Frontal cortex (tissue), 4 donors: ENCODE data around the gene CYSTM1. TPM values are rescaled to one million over a fixed set of nuclear protein-coding genes. Genes with fewer than 3 reads are reported as not detected.

ENCODE experiments used
- DNase-seq, 2 donors: peaks; one replicate each; pipeline ENCODE4 v3.0.0; 2012; ENCODE audit warnings: low spot score in 2 of 2
- FAIRE-seq: peaks from 2 replicates; lab custom pipeline; 2012; peaks lifted over from hg19 to GRCh38; lab: Jason Lieb, UNC
- total RNA-seq: library from RNA; depleted of rRNA; stranded (reverse); fragments of >200 nt; gene quantifications from one replicate; pipeline ENCODE4 v1.2.3, GENCODE V29; 2014
- donor health status: control.
- donor health status: control.
- donor health status: control.

Gene CYSTM1
- total RNA-seq, result 4.1 TPM

DNA sequence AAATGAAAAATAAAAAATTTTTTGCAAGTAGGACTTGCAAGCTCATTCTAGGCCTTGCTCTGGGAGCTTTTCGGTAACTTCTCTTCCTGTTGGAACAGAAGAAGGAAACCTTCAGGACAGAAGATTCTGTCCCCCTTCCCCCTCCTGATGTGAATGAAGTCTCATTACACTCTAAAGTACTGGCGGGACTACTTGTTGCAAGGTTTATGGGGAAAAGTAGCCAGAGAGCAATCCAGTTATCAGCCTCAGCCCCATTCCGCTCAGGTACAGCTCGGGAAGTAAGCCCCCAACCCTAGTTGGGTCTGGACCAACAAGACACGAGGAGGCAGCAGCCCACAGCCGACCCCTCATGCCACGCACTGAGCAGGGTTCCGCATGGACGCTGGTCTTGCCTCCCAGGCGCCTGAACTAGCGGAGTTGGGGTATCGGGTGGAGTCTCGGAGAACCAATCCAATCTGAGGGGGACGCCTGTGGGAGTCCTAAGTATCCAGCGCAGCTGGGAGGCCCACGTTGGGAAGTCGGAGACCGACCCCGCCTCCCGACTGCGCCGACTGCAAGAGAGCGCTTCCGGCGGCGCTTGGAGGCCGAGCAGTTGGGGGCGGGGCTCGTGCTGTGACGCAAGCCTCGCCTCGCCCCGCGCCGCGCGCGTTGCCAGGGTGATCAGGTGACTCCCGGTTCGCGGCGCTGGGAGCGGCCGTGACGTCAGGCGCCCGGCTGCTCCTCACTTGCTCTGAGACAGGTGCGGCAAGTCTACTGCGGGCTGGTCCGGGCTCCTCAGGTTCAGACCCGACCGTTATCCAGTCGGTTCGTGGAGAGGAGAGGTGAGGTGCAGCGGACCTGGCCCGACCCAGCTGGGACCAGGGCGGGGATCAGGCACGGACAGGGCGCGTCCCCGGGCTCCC is at the start of gene CYSTM1:
Gene CYSTM1, plus strand, starts transcription at position 724 of the 902 bp plus-strand sequence. CDS start 19,278 bp downstream, outside the sequence.
- FAIRE-seq (no peak), DNase-seq (peak; percentile 91 to 96)

DNA sequence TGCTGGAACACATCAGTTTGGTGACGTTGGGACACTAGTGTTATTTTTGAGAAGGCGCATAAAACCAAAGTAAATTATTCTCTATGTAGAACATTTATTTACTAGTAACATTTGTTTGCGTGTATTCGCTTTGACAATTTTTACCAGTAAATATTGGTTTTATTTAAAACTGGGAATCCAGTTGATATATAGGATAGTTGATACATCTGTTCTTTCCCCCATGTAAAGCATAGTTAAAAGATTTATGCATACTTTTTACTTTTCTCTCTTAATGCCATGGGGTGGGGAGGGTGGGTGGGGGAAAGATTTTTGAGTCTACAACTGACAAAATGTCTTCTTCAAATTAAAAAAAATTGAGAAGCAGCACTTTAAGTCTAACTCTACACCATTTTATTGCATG is 49.4 kb upstream of the CYSTM1 start, which contains the start of gene IGIP:
Gene IGIP, plus strand, starts transcription at position 301 of the 400 bp plus-strand sequence. CDS start 2,540 bp downstream, outside the sequence.
- FAIRE-seq (no peak), DNase-seq (no peak)

GRCh38 chr5:140126315-140127012 is 48.5 kb upstream of the CYSTM1 start:
- FAIRE-seq, result no peak

DNA sequence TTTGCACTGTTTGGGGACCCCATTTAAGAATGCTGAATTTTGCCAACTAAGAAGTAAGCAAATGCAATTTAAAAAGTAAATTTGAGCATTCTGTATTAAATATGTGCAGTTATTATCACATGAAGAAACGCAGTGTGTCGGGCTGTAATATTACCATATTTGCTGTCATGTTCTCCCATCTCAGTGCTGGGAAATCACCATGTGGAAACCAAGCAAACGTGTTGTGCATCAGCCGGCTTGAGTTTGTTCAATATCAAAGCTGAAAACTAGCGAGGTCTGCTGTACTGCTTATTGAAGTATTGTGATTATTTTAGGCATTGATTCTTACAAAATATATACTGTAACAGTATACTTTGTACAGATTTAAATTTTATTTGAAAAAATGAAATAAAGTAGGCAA is 46.6 kb upstream of the CYSTM1 start:
- DNase-seq (no peak), FAIRE-seq (no peak)

More at GRCh38 chr5:140126315-140127012, 48.5 kb upstream of the CYSTM1 start:
- DNase-seq, result no peak

GRCh38 chr5:140130949-140131733 is 43.8 kb upstream of the CYSTM1 start:
- DNase-seq, result no peak
- no peak for FAIRE-seq

GRCh38 chr5:140131967-140132409 is 43.0 kb upstream of the CYSTM1 start:
- no peak for FAIRE-seq

GRCh38 chr5:140133514-140134167 is 41.3 kb upstream of the CYSTM1 start:
- FAIRE-seq, result no peak
- DNase-seq, result no peak

More at GRCh38 chr5:140131967-140132409, 43.0 kb upstream of the CYSTM1 start:
- no peak for DNase-seq

- FAIRE-seq (no peak), DNase-seq (no peak)
Measured at GRCh38 chr5:140134277-140134935, 40.6 kb upstream of the CYSTM1 start.

DNA sequence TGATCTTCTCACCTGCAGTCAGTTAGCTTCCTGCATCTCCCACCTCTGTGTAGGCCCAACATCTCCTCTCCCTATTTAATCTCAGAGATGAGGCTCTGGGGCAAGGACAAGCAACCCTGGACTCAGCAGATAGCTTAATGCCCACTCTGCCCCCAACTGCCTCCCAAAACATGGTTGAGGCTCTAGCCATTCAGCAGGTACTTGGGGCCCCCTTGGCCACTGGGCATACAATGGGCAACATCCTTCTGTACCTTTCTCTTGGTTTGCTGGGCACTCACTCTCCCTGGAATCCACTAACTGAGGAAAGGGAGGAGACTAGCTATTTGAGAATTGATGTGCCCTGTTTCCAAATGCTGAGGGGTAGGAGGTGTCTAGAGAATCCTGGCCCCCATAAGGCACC is 39.9 kb upstream of the CYSTM1 start:
- FAIRE-seq (no peak), DNase-seq (no peak)

GRCh38 chr5:140136624-140137023 is 38.4 kb upstream of the CYSTM1 start:
- DNase-seq, result no peak
- no peak for FAIRE-seq

DNA sequence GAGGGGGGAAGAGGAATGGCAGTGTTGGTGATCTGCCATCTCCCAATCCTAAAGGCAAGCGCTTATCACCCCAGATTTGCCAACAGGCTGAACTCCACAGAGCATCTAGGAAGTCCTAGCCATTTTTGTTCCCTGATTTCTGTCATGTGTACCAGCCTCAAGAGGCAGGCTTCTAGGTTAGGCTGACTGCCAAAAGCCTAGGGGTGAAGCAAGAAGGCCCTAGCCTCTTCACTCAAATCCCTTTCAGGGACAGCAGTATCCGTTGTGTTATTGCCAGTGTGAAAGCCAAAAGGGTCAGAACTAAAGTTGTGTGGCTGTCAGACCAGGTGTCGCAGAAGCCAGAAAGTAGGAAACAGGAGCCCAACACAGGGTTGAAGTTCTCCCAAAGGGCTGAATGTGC is 34.6 kb upstream of the CYSTM1 start:
- DNase-seq, result no peak
- no peak for FAIRE-seq

GRCh38 chr5:140141241-140141640 is 33.7 kb upstream of the CYSTM1 start:
- FAIRE-seq (no peak), DNase-seq (no peak)

DNA sequence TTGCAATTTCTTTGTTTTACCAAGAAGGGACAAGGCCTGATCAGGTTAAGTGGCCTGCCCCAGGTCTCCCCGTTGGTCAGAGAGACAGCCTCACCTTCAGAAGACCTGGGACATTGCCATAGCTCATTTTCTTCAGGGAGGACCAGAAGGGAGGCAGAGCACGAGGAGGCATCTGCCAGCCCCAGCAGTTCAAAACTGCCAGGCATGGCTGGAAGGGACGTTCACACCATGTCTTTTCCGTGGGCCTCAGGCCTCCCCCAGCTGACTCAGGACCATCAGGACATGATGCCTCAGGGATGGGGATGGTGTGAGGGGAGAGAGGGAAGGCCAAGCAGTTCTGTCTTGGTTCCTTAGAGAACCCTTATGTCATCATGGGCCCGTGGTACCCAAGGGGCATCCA is 32.7 kb upstream of the CYSTM1 start:
- FAIRE-seq (no peak), DNase-seq (no peak)

DNA sequence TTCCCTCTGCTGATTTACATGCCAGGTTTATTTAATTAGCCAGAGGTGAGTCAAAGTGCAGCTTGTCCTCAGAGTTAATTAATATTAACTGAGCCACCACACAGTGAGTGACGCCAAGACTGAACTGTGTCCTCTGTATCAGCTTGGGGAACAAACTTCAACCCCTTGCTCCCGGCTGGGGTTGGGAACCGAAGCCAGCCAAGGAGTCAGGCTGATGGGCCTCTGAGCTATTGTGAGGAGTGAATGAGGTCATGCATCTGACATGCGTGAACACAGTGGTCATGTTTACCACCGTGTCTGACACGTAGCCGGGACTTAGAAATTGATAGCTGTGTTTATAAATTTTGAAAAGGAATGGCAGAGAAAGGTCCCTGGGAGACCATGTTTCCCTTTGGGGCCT is 32.1 kb upstream of the CYSTM1 start:
- DNase-seq, result no peak
- FAIRE-seq, result no peak

GRCh38 chr5:140143521-140144258 is 31.3 kb upstream of the CYSTM1 start:
- no peak for DNase-seq
- FAIRE-seq, result no peak

GRCh38 chr5:140145256-140145655 is 29.7 kb upstream of the CYSTM1 start:
- DNase-seq (no peak), FAIRE-seq (no peak)

DNA sequence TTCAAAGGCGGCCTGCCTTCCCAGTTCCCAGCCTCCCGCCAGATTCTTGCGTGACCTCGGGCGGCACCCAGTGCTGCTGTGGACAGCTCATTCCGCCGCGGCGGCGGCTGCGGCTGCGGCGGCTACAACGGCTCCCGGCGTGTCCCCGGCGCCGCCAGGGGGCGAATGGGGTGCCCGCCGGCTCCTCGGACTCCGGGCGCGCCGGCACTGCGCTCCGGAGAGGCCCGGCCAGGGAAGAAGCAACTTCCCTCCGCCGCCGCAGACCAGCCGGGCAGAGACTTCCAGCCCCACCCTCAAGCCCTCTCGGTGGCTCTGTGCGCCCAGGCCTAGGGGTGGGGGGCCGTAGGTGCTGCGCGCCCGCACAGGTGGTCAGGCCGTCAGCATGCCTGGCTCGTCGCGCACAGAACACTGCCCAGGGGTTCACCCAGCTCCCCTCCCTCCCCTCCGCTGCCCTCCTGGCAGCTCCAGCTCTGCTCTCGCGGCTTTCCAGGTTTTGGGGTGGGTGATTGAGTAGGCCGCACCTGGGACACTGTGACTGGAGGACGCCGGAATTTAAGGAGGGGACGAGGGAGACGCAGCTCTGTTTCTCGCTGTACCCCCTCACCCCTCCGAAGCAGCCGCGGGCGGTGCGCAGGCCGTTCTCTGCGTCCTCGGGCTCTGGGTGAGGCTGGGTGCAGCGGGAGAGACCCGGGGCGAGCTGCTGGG is 29.0 kb upstream of the CYSTM1 start:
- DNase-seq (peak; percentile 74 to 87), FAIRE-seq (no peak)

DNA sequence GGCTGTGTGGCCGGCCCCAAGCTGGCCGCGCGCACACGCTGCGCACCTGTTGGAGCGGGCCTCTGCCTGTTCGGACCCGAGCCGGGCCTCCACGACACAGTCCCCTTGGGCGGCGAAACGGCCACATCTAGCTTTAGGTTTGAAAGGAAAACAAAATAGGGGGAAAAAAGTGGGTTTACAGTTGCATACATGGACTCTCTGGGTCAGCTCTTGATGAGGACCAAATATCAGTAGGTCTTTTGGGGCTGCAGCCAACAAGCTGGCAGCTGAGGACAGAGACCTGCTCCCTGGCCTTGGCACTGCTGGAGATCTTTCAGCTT is 28.5 kb upstream of the CYSTM1 start:
- FAIRE-seq, result no peak
- no peak for DNase-seq
